NCI-H1048 (cell line): ENCODE measurements around the gene PLD6.
"Not testable (repeated sequence)": the region's sequence is repeated elsewhere in the genome, so short reads cannot be mapped to it uniquely, and the experiment has no call there.

Experiments
- DNase-seq: peaks from one replicate; lab custom pipeline; 2025; lab: John Stamatoyannopoulos, UW

Gene PLD6

GRCh38 chr17:17201271-17201670, 4.9 kb downstream of the PLD6 start:
- no peak for DNase-seq

DNA sequence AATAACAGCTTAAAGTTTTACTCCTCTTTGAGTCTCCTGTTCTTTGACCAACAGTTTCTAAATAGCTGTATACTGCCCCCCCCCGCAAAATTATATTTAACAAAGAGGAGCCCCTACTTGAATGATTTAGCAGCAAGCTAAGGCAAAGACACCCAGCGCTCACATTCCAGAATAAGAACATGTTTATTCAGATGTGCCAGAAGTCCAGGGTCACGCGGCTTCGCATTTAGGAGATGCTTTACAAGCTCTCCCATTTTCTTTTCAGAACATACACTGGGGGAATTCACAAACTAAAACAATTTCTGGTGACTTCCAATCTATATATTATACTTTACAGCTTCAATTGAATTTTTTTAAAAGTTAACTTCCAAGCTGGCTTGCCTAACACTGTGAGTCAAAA, 5.3 kb downstream of the PLD6 start:
- DNase-seq = no peak

GRCh38 chr17:17200311-17200710, 5.8 kb downstream of the PLD6 start:
- DNase-seq = no peak

DNA sequence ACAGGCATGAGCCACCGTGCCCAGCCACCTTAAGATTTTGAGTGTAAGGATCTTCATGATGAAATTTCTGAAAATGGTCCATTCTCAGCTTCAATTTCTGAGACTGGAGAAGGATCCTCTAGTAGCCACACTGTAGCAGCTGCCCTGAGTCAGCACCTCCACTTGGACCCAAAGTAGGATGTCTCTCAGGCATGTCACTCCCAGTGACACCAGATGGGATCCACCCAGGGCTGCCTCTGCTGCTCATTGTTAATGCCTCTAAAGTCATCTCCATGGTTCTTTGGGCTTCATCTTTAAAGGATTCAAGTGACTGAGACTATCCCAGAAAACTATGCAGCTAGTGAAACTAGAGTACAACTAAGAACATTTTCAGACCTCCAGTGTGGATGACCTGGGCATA, 7.9 kb downstream of the PLD6 start:
- no peak for DNase-seq

DNA sequence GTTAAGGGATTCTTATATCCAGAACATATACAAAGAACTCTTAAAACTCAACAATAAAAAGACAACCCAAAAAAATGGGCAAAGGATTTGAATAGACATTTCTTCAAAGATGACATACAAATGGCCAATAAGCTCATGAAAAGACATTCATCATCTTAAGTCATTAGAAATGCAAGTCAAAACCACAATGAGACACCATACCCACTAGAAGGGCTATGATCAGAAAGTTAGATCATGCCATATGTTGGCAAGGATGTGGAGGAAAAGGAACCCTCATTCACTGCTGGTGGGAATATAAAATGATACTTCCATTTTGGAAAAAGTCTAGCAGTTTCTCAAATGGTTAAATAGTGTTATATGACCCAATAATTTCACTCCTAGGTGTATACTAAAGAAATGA, 9.4 kb downstream of the PLD6 start:
- no peak for DNase-seq

DNA sequence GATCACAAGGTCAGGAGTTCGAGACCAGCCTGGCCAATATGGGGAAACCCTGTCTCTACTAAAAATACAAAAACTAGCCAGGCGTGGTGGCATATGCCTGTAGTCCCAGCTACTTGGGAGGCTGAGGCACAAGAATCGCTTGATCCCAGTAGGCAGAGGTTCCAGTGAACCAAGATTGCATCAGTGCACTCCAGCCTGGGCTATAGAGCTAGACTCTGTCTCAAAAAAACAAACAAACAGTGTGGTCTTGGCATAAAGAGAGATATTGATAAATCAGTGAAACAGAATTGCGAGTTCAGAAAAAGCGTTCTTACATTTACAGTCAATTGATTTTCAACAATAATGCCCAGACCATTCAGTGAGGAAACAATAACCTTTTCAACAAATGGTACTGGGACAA, 10.7 kb downstream of the PLD6 start:
- not testable (repeated sequence) for DNase-seq

GRCh38 chr17:17191961-17192381, 14.2 kb downstream of the PLD6 start:
- DNase-seq = no peak

- no peak for DNase-seq
These were observed 14.8 kb downstream of the PLD6 start for GRCh38 chr17:17191346-17191792.

DNA sequence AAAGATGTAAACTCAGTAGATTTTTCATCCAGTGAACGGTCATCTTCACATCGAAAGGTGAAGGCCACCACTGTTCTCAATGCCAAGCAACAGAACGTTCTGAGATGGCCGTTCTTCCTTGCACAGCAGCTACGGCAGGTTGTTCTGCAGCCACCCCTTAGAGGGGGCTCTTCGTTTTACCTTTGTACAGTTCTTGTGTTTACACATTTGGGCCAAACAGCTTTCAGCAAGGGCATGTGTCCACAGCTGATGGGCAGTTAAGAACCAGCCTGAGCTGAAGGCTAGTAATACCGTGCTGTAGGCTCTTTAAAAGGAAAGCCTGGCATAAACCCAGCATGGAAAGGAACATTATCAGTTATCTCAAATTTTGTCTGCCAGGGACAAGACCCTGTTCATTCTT, 15.9 kb downstream of the PLD6 start:
- no peak for DNase-seq

- no peak for DNase-seq
These were observed 16.6 kb downstream of the PLD6 start for GRCh38 chr17:17189559-17189958.

DNA sequence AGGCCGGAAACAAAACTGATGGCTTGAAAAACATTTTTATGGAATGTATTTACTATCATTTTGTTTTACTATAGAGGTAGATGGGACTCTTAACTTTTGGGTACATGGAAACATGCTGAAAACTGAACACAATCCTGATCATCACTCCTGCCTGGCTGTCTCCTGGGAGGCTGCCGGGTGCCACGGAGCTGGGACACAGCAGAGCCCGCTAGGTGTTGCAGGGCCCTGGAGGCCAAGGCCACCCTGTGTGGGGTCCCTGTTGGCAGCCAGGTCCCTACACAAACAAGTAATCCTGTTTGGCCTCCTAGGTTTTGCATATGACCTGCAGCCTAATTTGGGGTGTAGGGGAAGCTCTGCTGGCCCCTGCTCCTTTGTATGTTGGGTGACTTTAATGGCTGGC, 17.5 kb downstream of the PLD6 start:
- no peak for DNase-seq

DNA sequence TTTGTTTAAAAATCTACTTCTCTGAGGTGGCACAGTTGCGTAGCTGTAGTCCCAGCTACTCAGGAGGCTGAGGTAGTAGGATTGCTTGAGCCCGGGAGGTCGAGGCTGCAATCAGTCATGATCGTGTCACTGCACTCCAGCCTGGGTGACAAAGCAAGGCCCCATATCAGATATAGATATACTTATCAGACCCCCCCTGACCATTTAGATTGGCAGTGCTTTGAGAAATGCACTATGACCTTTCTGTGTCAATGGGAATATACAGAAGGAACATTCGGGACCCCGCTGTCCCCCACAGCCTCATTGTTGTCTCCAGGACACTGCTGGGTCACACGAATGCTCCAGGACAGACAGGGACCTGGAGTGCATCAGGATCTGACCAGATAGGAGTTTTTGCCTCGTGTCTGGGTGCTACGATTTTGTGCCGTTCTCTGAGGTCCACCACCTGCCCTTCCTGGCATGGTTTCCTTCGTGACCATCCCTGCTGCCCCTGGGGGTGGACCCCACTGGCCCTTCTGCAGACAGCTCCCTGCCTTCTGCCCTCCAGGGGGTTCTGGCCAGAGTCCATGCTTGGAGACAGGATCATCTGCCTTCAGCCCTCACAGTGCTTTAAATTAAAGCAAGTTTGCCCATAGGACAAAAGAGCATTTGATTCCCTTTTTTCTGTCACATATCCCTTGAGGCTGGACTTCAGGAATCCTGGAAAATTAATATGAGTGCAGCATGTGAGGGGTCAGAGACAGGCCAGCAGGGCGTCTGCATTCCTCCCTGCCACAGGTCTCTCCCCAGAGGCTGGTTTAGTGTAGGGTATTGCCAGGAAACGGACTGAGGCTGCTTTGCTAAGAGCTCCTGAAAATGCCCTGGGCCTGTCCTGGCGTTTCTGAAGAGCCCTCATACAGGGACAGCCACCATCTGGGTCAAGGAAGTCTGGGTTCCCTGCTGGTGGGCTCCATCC, 19.3 kb downstream of the PLD6 start:
- DNase-seq = no peak

DNA sequence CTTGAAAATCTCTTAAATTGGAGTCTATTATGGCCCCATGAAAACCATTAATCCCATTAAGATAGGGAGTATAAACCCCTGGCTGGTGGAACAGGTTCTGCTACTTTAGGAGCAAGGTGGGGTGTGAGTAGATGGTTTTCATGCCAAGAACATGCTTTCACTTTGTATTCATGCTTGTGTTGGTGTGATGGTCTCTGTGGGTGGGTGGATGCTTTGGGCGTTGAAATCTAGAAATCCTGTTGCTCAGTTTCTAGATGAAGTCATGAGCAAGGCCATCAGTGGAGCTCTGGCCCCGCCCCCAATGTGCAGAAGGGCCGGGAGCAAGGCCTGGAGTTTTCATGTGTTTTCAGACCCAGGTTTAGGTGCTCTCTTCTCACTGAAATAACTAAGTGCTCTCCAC, 20.1 kb downstream of the PLD6 start:
- DNase-seq = no peak

DNA sequence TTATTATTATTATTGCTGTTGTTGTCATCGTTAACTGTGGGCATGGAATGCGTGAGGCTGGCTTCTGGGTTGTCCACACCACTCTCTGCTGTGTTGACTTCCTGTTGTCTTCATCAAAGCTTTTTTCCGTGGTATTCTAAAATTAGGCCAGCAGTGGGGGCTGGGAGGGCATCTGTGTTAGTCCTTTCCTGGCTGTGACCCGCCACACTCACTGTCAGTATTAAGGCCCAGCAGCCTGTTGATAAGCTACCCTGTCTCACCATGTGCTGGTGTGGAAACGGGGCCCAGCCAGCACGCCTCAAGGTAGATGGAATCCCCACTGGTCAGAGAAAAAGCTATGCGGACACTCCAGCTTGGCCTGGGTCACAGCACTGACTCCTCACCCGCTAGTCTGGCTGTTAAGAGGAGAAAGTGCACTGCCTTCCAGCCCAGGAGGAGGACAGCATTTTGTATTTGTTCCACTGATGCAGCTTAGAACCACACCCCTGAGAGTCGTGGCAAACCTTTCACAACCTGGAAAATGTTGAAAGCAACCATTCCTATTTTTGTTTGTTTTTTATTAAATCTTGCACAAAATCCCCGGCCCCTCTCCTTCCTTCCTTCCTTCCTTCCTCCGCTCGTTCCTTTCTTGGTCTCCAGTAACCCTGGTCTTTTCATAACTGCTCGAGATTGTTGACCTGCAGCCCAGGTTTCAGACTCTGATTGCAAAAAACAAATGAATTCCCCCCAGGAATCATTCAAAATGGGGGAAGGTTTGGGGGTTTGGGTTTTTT, 21.0 kb downstream of the PLD6 start:
- not testable (repeated sequence) for DNase-seq

- DNase-seq = no peak
These were observed 22.4 kb downstream of the PLD6 start for GRCh38 chr17:17183744-17184143.

GRCh38 chr17:17182598-17183136, 23.5 kb downstream of the PLD6 start:
- no peak for DNase-seq

DNA sequence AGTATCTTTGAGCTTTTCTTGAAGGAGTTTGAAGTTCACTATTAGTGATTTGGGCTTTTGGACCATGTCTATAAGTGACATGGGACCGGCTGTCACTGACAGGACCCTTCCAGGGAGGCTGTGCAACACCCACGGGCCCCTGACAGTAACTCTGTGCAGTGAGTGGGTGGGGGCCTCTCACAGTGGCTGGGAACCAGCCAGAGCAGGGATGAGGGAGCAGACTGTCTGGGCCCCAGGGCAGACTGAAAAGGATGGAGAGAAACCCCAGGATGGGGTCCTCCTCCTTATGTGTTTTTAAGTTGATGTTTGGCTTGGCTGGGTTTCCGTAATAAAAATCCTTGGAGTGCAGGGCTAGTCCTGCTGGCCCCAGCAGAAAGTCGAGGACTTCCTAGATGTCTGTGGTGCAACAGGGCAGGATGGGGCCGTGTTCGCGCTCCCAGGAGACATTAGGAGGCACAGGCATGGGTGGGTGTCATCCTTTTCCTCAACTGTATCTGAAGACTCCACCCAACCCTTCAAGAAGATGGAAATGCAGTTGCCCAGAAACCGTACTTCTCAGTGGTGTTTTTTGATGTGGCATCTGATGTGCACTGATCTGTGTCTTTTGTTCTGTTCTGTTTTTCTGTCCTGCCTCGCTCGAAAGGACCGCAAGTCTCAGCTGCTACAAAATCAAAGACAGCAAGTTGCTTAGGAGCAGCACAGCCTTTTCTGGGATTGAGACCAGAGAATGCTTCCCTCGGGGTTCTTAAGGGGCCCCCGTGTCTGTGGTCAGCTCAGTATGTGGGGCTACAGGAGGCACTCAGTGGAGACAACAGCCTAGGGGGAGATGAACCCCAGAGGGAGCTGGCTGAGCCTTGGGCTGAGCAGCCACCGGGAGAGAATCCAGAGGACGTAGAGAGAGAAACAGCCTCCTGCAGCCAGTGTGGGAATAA, 24.2 kb downstream of the PLD6 start:
- DNase-seq = no peak

GRCh38 chr17:17180741-17181525, 25.2 kb downstream of the PLD6 start:
- DNase-seq = no peak

DNA sequence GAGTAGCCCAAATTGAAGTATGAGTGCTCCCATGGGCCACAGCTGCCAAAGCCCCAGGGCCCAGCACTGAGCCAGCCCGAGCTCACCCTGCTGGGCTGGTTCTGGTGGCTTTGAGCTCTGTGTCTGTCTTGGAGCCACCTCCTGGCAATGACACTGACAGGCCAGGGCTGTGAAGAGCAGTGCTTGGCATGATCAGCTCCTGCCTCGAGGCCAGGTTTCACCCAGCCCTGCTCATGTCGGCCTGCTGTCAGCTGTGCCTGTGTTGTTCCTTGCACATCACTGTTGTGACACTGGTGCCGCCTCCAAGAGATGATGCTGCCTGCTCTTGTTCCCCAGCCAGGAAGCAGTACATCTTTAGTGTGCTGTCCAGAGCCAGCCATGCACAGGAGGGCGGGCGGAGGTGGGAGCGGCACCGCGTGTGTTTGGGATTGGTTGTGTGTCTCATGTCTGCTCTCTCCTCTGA, 26.0 kb downstream of the PLD6 start:
- DNase-seq = no peak

DNA sequence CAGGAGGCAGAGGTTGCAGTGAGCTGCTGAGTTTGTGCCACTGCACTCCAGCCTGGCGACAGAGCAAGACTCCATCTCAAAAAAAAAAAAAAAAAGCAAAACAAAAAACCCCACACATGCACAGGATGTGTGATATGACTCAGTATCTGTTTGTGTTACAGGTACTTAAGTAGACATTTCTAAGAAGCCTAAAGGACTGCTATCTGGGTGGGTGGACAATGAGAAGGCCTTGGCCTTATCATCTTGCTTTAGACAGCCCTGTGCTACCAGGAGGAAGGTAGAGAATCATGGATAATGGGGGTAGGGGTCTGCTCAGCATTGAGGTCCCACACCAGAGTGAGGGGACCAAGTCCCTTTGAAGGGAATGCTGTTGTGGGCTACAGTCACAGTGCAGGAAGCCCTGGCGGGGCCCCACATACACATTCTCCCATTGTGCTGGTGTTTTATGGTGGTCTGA, 26.7 kb downstream of the PLD6 start:
- DNase-seq = no peak

DNA sequence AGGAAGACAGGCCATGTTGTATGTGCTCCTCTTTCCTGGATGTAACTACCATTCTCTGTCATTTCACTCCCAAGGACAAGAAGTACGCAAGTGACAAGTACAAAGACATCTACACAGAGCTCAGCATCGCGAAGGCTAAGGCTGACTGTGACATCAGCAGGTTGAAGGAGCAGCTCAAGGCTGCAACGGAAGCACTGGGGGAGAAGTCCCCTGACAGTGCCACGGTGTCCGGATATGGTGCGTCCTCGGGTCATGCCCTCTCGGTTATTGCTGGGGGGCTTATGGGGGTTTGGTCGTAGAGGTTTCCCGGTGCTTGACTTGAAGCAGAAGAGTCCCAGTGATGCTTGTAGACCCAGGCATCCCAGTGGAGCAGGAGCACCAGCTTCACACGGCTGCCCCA, 29.0 kb downstream of the PLD6 start:
- no peak for DNase-seq
